ENCODE measurements around the gene UGT8.

GRCh38 chr4:114691865-114692264, 93.3 kb downstream of the UGT8 start:
- TF ChIP-seq CTCF (IDR thresholded peaks at IDR 0.05; ENCODE audit: low read depth, low read length) (no peak), EZH2phosphoT487 (IDR thresholded peaks at IDR 0.05; ENCODE audit: low read depth) (no peak)
